ENCODE results near the gene UCK2. TPM values are rescaled to one million over a fixed set of nuclear protein-coding genes. Genes with fewer than 3 reads are reported as not detected.

UCK2 gene
- polyA plus RNA-seq, 2 donors = 18.8 to 25.4 TPM

DNA sequence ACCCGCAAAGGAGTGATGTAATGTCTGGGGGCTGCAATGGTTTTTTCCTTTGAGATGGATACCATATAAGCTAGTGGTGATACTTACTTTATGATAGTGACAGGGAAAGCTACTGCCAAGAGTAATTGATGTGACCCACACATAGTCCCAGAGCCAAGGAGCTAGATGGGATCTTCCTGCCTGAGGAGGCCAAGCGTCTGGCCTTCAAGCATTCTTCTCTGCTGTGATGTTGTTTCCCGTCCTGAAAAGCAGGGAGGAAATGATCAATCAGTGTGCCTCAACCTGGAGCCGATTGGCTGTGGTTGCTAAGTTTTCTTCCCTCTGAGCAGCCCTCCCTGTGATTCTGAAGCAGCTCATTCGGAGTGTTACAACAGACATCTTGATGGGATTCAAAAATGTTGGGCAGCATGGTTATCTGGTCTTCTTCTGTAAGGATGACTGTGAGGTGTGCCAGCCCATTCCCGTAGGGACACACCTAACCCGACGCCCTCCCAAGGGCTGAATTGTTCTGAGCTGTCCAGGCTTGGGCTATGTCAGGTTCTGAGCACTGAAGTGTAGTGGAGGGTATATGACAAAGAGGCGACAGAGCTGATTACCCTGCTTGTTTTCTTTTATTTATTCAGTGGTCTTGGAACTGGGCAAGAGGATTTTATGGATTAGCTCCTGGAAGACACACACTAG, 56.7 kb downstream of the UCK2 start:
- Histone ChIP-seq H3K4me1 (ENCODE audit: control insufficient read depth in 2 of 2, insufficient read depth in 2 of 2, low read length in 1 of 2) (peaks cover 2 to 9% of the 10 kb centered on the region in 2 donors), H3K27ac (ENCODE audit: low read depth in 2 of 2, low read length in 1 of 2) (no peak overlapping the region), H3K36me3 (ENCODE audit: control insufficient read depth in 2 of 2, insufficient read depth in 2 of 2, low read length in 1 of 2) (no peaks in the 10 kb centered on the region), H3K9me3 (ENCODE audit: control insufficient read depth in 2 of 2, insufficient read depth in 1 of 2, low read depth in 1 of 2, low read length in 1 of 2) (no peaks in the 10 kb centered on the region), H3K4me3 (ENCODE audit: low read depth in 1 of 2, low read length in 2 of 2) (no peak overlapping the region), H3K27me3 (ENCODE audit: control insufficient read depth in 1 of 2, insufficient read depth in 2 of 2, low read length in 2 of 2) (no peaks in the 10 kb centered on the region)
- 64 to 70% methylated on average over 9 of the region's 9 CpGs for WGBS, 2 donors

DNA sequence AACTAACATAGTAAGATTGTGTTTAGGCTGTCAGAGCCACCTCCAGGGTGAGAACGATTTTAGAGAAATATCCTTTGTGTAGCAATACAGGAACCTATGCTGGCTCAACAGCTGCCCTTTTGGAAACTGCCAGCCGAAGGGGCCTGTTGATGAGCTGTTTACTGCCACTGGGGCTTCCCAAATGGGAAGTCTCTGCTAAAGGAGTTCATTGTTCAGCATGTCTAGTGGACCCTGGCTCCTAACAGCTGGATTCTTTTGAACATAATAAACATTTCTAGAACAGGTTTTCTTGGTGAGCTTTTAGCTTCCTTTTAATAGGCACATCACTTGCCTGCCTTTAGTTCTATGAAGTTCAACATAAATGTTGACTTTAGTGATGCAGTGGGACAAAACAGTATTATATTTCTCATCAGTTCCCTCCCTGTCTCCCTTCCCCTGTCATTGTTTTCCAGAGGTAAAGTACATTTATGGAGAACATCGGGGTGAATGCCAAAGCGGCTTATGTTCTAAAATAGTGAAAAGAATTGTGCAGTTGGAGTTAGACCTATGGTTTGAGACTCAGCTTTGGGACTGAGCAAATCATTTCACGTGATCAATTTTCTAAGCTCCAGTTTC, 57.4 kb downstream of the UCK2 start:
- Histone ChIP-seq H3K36me3 (ENCODE audit: control insufficient read depth in 2 of 2, insufficient read depth in 2 of 2, low read length in 1 of 2) (no peaks in the 10 kb centered on the region), H3K4me1 (ENCODE audit: control insufficient read depth in 2 of 2, insufficient read depth in 2 of 2, low read length in 1 of 2) (peaks cover 2 to 12% of the 10 kb centered on the region in 2 donors), H3K9me3 (ENCODE audit: control insufficient read depth in 2 of 2, insufficient read depth in 1 of 2, low read depth in 1 of 2, low read length in 1 of 2) (no peaks in the 10 kb centered on the region), H3K4me3 (ENCODE audit: low read depth in 1 of 2, low read length in 2 of 2) (no peak overlapping the region), H3K27me3 (ENCODE audit: control insufficient read depth in 1 of 2, insufficient read depth in 2 of 2, low read length in 2 of 2) (no peaks in the 10 kb centered on the region), H3K27ac (ENCODE audit: low read depth in 2 of 2, low read length in 1 of 2) (no peak overlapping the region)
- 37 to 45% methylated on average over 5 of the region's 5 CpGs for WGBS, 2 donors

DNA sequence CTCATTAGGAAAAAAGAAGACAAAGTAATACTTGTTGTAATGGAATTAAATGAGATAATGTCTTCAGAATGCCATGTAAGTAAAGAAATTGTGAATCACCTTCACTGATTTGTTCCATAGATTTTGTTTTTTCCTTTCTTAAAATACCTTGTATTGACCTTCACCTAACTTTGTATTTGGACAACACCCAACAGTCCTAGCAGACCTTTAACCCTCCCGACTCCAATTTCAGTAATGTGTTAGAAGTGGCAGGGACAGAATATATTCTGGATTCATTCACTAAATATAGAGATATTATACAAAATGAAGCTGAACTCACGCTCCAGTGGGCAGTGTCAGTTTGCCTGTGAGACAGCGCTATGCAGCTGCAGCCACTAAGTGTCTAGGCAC, 57.9 kb downstream of the UCK2 start:
- 80 to 89% methylated on average over 3 of the region's 3 CpGs for WGBS, 2 donors
- H3K4me1 ChIP-seq (ENCODE audit: control insufficient read depth in 2 of 2, insufficient read depth in 2 of 2, low read length in 1 of 2) = peaks cover 2 to 15% of the 10 kb centered on the region in 2 donors
- H3K27ac ChIP-seq (ENCODE audit: low read depth in 2 of 2, low read length in 1 of 2) = no peak overlapping the region

DNA sequence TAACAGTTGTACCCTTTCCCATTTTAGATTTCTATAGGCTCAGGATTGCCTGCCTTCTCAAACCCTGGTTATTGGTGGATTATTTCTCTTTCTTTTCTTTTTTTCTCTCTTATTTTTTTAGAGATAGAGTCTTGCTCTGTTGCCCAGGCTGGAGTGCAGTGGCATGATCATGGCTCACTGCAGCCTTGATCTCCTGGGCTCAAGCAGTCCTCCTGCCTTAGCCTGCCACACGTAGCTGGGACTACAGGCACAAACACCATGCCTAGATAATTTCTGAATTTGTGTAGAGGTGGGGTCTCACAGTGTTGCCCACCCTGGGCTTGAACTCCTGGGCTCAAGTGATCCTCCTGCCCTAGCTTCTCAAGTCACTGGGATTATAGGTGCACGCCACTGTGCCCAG, 58.8 kb downstream of the UCK2 start:
- H3K4me3 ChIP-seq (ENCODE audit: low read depth in 1 of 2, low read length in 2 of 2) = no peak overlapping the region
- no peaks in the 10 kb centered on the region for H3K27me3 ChIP-seq (ENCODE audit: control insufficient read depth in 1 of 2, insufficient read depth in 2 of 2, low read length in 2 of 2)
- H3K4me1 ChIP-seq (ENCODE audit: control insufficient read depth in 2 of 2, insufficient read depth in 2 of 2, low read length in 1 of 2) = peaks cover 2 to 15% of the 10 kb centered on the region in 2 donors
- WGBS, 2 donors = 85 to 91% methylated on average over 2 of the region's 2 CpGs
- no peak overlapping the region for H3K27ac ChIP-seq (ENCODE audit: low read depth in 2 of 2, low read length in 1 of 2)
- H3K36me3 ChIP-seq (ENCODE audit: control insufficient read depth in 2 of 2, insufficient read depth in 2 of 2, low read length in 1 of 2) = no peaks in the 10 kb centered on the region
- H3K9me3 ChIP-seq (ENCODE audit: control insufficient read depth in 2 of 2, insufficient read depth in 1 of 2, low read depth in 1 of 2, low read length in 1 of 2) = no peaks in the 10 kb centered on the region

More for the DNA sequence above, 57.9 kb downstream of the UCK2 start:
- no peaks in the 10 kb centered on the region for H3K9me3 ChIP-seq (ENCODE audit: control insufficient read depth in 2 of 2, insufficient read depth in 1 of 2, low read depth in 1 of 2, low read length in 1 of 2)
- H3K36me3 ChIP-seq (ENCODE audit: control insufficient read depth in 2 of 2, insufficient read depth in 2 of 2, low read length in 1 of 2) = no peaks in the 10 kb centered on the region
- no peaks in the 10 kb centered on the region for H3K27me3 ChIP-seq (ENCODE audit: control insufficient read depth in 1 of 2, insufficient read depth in 2 of 2, low read length in 2 of 2)
- H3K4me3 ChIP-seq (ENCODE audit: low read depth in 1 of 2, low read length in 2 of 2) = no peak overlapping the region

DNA sequence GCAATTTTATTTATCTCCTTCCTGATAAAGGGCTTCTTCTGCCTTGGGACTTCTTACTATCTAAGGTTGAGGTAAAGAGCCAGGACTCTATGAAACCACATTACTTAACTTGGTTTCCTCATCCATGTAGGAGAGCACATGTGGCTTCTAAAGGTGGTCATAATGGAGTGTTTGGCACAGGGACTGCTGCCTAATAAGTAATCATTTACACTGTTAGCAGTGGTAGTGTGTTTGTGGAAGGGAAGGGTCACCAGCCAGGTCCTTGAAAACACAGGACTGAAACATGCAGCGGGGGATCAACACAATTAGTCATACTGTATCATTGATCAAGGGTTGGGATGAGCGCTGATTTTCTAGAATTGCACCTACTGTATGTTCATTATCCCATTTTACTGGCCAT, 59.6 kb downstream of the UCK2 start:
- 75 to 91% methylated on average over 2 of the region's 2 CpGs for WGBS, 2 donors
- no peak overlapping the region for H3K4me3 ChIP-seq (ENCODE audit: low read depth in 1 of 2, low read length in 2 of 2)
- H3K36me3 ChIP-seq (ENCODE audit: control insufficient read depth in 2 of 2, insufficient read depth in 2 of 2, low read length in 1 of 2) = peaks cover 0 to under 1% of the 10 kb centered on the region in 2 donors
- no peak overlapping the region for H3K27ac ChIP-seq (ENCODE audit: low read depth in 2 of 2, low read length in 1 of 2)
- H3K27me3 ChIP-seq (ENCODE audit: control insufficient read depth in 1 of 2, insufficient read depth in 2 of 2, low read length in 2 of 2) = no peaks in the 10 kb centered on the region
- H3K4me1 ChIP-seq (ENCODE audit: control insufficient read depth in 2 of 2, insufficient read depth in 2 of 2, low read length in 1 of 2) = peaks cover 2 to 15% of the 10 kb centered on the region in 2 donors
- no peaks in the 10 kb centered on the region for H3K9me3 ChIP-seq (ENCODE audit: control insufficient read depth in 2 of 2, insufficient read depth in 1 of 2, low read depth in 1 of 2, low read length in 1 of 2)

DNA sequence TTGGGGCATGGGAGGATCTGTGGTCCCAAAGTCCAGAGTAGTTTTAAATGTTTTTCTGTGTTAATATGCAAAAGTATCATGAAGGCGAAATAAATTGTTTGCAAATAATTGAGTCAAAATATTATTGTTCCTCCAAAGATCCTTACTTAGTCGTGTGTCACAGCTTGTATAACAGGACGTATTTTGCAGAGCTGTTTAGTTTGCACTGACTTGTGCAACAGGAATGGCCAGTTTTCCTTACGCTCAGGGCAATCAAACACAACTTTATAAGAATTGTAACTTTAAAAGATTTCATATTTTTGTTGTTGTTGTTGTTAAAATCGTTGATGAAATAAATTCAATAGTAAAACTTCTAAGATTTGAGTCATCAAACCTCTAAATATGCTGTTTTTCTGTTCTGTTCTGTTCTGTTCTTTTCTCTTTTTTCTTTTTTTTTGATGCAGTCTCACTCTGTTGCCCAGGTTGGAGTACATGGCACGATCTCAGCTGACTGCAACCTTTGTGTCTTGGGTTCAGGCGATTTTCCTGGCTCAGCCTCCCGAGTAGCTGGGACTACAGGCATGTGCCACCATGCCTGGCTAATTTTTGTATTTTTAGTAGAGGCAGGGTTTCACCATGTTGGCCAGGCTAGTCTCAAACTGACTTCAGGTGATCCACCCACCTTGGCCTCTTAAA, 60.6 kb downstream of the UCK2 start:
- Histone ChIP-seq H3K4me3 (ENCODE audit: low read depth in 1 of 2, low read length in 2 of 2) (peak overlapping the region in 1 of 2 donors; percentile 17), H3K4me1 (ENCODE audit: control insufficient read depth in 2 of 2, insufficient read depth in 2 of 2, low read length in 1 of 2) (peaks cover 2 to 15% of the 10 kb centered on the region in 2 donors), H3K27ac (ENCODE audit: low read depth in 2 of 2, low read length in 1 of 2) (peak overlapping the region; percentile 48 to 75), H3K27me3 (ENCODE audit: control insufficient read depth in 1 of 2, insufficient read depth in 2 of 2, low read length in 2 of 2) (no peaks in the 10 kb centered on the region), H3K36me3 (ENCODE audit: control insufficient read depth in 2 of 2, insufficient read depth in 2 of 2, low read length in 1 of 2) (peaks cover 0 to 5% of the 10 kb centered on the region in 2 donors), H3K9me3 (ENCODE audit: control insufficient read depth in 2 of 2, insufficient read depth in 1 of 2, low read depth in 1 of 2, low read length in 1 of 2) (no peaks in the 10 kb centered on the region)
- WGBS, 2 donors = 46 to 51% methylated on average over 8 of the region's 8 CpGs

DNA sequence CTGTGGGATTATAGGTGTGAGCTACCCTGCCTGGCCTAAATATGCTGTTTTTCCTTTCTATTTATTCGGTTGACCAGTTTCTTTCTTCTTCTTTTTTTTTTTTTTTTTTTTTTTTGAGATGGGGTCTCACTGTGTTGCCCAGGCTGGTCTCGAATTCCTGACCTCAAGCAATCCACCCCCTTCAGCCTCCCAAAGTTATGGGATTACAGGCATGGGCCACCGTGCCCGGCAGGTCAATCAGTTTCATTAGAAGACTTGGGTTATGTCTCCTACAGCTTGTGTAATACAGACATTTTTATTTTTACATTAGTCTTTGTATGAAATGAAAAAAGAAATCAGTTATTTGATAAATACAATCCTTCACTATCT, 61.1 kb downstream of the UCK2 start:
- peaks cover 0 to 5% of the 10 kb centered on the region in 2 donors for H3K36me3 ChIP-seq (ENCODE audit: control insufficient read depth in 2 of 2, insufficient read depth in 2 of 2, low read length in 1 of 2)
- WGBS, 2 donors = 86 to 89% methylated on average over 4 of the region's 4 CpGs
- H3K27ac ChIP-seq (ENCODE audit: low read depth in 2 of 2, low read length in 1 of 2) = peak overlapping the region; percentile 48 to 75
- H3K27me3 ChIP-seq (ENCODE audit: control insufficient read depth in 1 of 2, insufficient read depth in 2 of 2, low read length in 2 of 2) = no peaks in the 10 kb centered on the region
- no peaks in the 10 kb centered on the region for H3K9me3 ChIP-seq (ENCODE audit: control insufficient read depth in 2 of 2, insufficient read depth in 1 of 2, low read depth in 1 of 2, low read length in 1 of 2)
- peaks cover 2 to 15% of the 10 kb centered on the region in 2 donors for H3K4me1 ChIP-seq (ENCODE audit: control insufficient read depth in 2 of 2, insufficient read depth in 2 of 2, low read length in 1 of 2)
- no peak overlapping the region for H3K4me3 ChIP-seq (ENCODE audit: low read depth in 1 of 2, low read length in 2 of 2)

DNA sequence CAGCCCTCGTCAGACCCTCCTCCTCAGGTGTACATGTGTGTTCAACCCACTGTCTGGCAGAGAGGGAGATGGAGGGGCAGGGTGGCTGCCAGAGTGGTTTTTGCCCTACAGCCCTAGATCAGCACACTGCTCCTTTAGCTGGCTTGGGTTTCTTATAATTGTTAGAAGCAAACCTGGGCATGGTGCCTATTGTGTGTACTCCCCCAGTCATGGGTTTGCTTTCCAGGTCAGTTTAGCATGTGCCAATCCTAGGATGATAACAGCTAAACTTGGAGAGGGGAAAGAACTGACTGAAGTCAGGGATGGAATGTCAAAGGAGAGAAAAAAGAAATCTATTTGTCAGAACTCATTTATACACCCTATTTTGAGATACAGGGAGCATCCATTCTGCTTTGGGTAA, 63.3 kb downstream of the UCK2 start:
- Histone ChIP-seq H3K4me1 (ENCODE audit: control insufficient read depth in 2 of 2, insufficient read depth in 2 of 2, low read length in 1 of 2) (peaks cover 0 to 8% of the 10 kb centered on the region in 2 donors), H3K27ac (ENCODE audit: low read depth in 2 of 2, low read length in 1 of 2) (no peak overlapping the region), H3K27me3 (ENCODE audit: control insufficient read depth in 1 of 2, insufficient read depth in 2 of 2, low read length in 2 of 2) (no peaks in the 10 kb centered on the region), H3K4me3 (ENCODE audit: low read depth in 1 of 2, low read length in 2 of 2) (no peak overlapping the region), H3K9me3 (ENCODE audit: control insufficient read depth in 2 of 2, insufficient read depth in 1 of 2, low read depth in 1 of 2, low read length in 1 of 2) (no peaks in the 10 kb centered on the region), H3K36me3 (ENCODE audit: control insufficient read depth in 2 of 2, insufficient read depth in 2 of 2, low read length in 1 of 2) (peaks cover 0 to 6% of the 10 kb centered on the region in 2 donors)
- WGBS, 2 donors = 67 to 71% methylated on average over 1 of the region's 1 CpG

DNA sequence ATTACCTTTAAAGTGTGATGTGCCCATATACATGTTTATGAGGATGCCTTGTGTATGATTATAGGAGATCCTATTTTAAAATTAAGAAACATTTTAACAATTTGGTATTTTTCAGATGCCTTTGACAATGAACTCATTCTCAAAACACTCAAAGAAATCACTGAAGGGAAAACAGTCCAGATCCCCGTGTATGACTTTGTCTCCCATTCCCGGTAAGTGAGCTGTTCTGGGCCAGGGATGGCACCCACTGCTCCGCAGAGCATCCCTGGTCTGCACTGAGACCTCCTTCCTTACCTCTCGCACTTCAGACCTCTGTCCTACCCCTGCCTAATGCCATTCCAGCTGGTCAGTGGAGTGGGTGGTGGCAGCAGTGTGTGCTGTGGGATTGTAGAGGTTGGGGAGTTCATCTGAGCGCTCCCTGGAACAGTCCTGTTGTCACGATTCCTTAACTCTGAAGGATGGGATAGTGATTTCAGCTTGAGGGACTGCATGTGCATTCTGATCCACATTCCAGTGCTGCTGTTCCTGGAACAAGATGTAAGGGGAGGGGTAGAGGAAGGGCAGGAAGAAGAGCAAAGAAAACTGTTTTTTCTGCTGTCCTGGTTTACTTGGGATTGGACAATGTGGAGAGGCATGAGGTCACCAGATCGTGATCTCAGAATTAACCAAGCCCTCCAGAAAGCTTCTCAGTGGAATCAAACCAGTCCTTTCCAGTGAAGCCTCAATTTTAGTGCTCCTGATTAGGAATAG, 63.9 kb downstream of the UCK2 start:
- WGBS, 2 donors = 92 to 93% methylated on average over 7 of the region's 7 CpGs
- Histone ChIP-seq H3K27me3 (ENCODE audit: control insufficient read depth in 1 of 2, insufficient read depth in 2 of 2, low read length in 2 of 2) (no peaks in the 10 kb centered on the region), H3K9me3 (ENCODE audit: control insufficient read depth in 2 of 2, insufficient read depth in 1 of 2, low read depth in 1 of 2, low read length in 1 of 2) (no peaks in the 10 kb centered on the region), H3K4me1 (ENCODE audit: control insufficient read depth in 2 of 2, insufficient read depth in 2 of 2, low read length in 1 of 2) (peaks cover 0 to 8% of the 10 kb centered on the region in 2 donors), H3K4me3 (ENCODE audit: low read depth in 1 of 2, low read length in 2 of 2) (no peak overlapping the region), H3K36me3 (ENCODE audit: control insufficient read depth in 2 of 2, insufficient read depth in 2 of 2, low read length in 1 of 2) (peaks cover 5 to 11% of the 10 kb centered on the region in 2 donors), H3K27ac (ENCODE audit: low read depth in 2 of 2, low read length in 1 of 2) (no peak overlapping the region)

All from esophagus (tissue), 2 donors.